DOHH2 (cell line): ENCODE measurements around the gene AMBRA1.

Experiments used
- CTCF ChIP-seq: fragments of 200-600 bp; sonication (generic); IDR thresholded peaks from one replicate; pipeline ENCODE4 v1.5.1; 2014; ENCODE audit warnings: antibody characterized with exemption, mild to moderate bottlenecking, low read depth, low read length; ENCODE audit not compliant: poor library complexity, severe bottlenecking
- EZH2phosphoT487 ChIP-seq: fragments of 200-600 bp; sonication (generic); IDR thresholded peaks from 2 replicates; pipeline ENCODE4 v1.6.1; 2017; ENCODE audit warnings: borderline replicate concordance, mild to moderate bottlenecking, antibody characterized with exemption, low read length, moderate library complexity, mixed read lengths

- TF ChIP-seq CTCF: peak; percentile 93
- TF ChIP-seq EZH2phosphoT487: no peak
Observed at GRCh38 chr11:46352063-46352841, 241.6 kb downstream of the AMBRA1 start.
